ENCODE measurements around the gene KLK10.

DNA sequence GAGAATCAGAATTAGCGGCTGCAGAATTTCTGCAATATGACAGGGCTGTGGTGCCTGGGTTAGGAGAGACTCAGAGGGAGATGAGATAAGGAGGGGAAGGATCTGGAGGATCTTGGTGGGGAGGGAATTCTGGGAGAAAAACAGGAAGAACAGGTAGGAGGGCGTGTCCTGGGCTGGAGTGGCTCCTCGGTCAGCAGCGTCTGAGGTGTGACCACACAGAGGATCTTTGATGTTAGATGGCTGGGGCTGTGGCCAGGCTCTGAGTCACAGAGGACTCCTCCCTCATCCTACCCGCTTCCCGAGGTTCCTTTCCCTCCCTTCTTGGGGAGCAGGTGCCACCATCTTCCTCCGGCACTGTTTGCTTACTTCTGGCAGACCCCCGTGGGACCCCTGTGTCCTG is 43.7 kb downstream of the KLK10 start:
- TF ChIP-seq CTCF (IDR thresholded peaks at IDR 0.05; ENCODE audit: low read length) = no peak
- no peak for TF ChIP-seq EZH2 (IDR thresholded peaks at IDR 0.05; ENCODE audit: borderline replicate concordance, low read length)
